PC-3 (cell line): ENCODE results near the gene SLC7A5. TPM values are rescaled to one million over a fixed set of nuclear protein-coding genes. Genes with fewer than 3 reads are reported as not detected.
"Not testable (repeated sequence)": the region's sequence is repeated elsewhere in the genome, so short reads cannot be mapped to it uniquely, and the experiment has no call there.

Experiments
- ATAC-seq: fragments of 200-7000 bp; cut with Tn5 transposase; 2 replicates; pipeline ENCODE4 v1.9.1; 2020; ENCODE audit warnings: mild to moderate bottlenecking, moderate library complexity
- BruUV-seq: library from RNA; stranded (reverse); fragments of 400-500 nt; replicated peaks from 2 replicates; lab custom pipeline; 2021; lab: Mats Ljungman, UMichigan
- CTCF ChIA-PET: fragments of 300-600 bp; sonication (Branson Sonifier 250); formaldehyde crosslinking; loops from one replicate; lab custom pipeline; 2022; ENCODE audit warnings: antibody characterized with exemption; lab: Charles Lee
- POLR2A ChIA-PET: fragments of 300-600 bp; sonication (Branson Sonifier 250); formaldehyde crosslinking; loops from one replicate; lab custom pipeline; 2022; ENCODE audit warnings: antibody characterized with exemption; ENCODE audit not compliant: unreplicated experiment; lab: Charles Lee
- DNase-seq: peaks from one replicate; pipeline ENCODE4 v3.0.0-alpha.2; 2015
- H2AFZ ChIP-seq: fragments of 300-600 bp; sonication (generic); 2 replicates; pipeline ENCODE4 v1.6.0; 2016; ENCODE audit warnings: antibody characterized with exemption, low read length
- H3F3A ChIP-seq: fragments of 300-600 bp; sonication (generic); one replicate; pipeline ENCODE4 v1.6.0; 2017; ENCODE audit warnings: antibody characterized with exemption, low read length, control low read depth, mild to moderate bottlenecking; ENCODE audit not compliant: unreplicated experiment
- H3K27ac ChIP-seq: fragments of 300-600 bp; sonication (generic); 2 replicates; pipeline ENCODE4 v1.5.1; 2016; ENCODE audit warnings: mild to moderate bottlenecking, low read length
- H3K27me3 ChIP-seq: fragments of 300-600 bp; sonication (generic); 2 replicates; pipeline ENCODE4 v1.6.1; 2016; ENCODE audit warnings: low read length, mixed read lengths
- H3K36me3 ChIP-seq: fragments of 300-600 bp; sonication (generic); 2 replicates; pipeline ENCODE4 v1.6.1; 2016; ENCODE audit warnings: low read depth, mixed run types, low read length, mixed read lengths
- H3K4me1 ChIP-seq: fragments of 300-600 bp; sonication (generic); 2 replicates; pipeline ENCODE4 v1.5.1; 2016; ENCODE audit warnings: low read length; ENCODE audit not compliant: insufficient read depth
- H3K4me2 ChIP-seq: fragments of 300-600 bp; sonication (generic); 2 replicates; pipeline ENCODE4 v1.6.0; 2016; ENCODE audit warnings: low read length
- H3K4me3 ChIP-seq: fragments of 300-600 bp; sonication (generic); 2 replicates; pipeline ENCODE4 v1.5.1; 2016; ENCODE audit warnings: mild to moderate bottlenecking, low read length, mixed read lengths
- H3K79me2 ChIP-seq: fragments of 300-600 bp; sonication (generic); 2 replicates; pipeline ENCODE4 v1.6.1; 2017; ENCODE audit warnings: low read length, mixed read lengths
- H3K9ac ChIP-seq: fragments of 300-600 bp; sonication (generic); 2 replicates; pipeline ENCODE4 v1.6.0; 2016; ENCODE audit warnings: mild to moderate bottlenecking, low read length
- H3K9me2 ChIP-seq: fragments of 300-600 bp; sonication (generic); replicated peaks from 2 replicates; pipeline ENCODE4 v1.6.1; 2016; ENCODE audit warnings: mixed run types, low read length, mixed read lengths
- H3K9me3 ChIP-seq: fragments of 300-600 bp; sonication (generic); 2 replicates; pipeline ENCODE4 v1.6.1; 2016; ENCODE audit warnings: low read length, mixed read lengths
- H4K20me1 ChIP-seq: fragments of 300-600 bp; sonication (generic); 2 replicates; pipeline ENCODE4 v1.6.1; 2016; ENCODE audit warnings: low read length, mixed read lengths
- CTCF ChIP-seq: fragments of 300-600 bp; sonication (generic); conservative IDR thresholded peaks from 2 replicates; pipeline ENCODE4 v1.5.1; 2017; ENCODE audit warnings: antibody characterized with exemption, low read depth, mild to moderate bottlenecking, low read length
- EZH2 ChIP-seq: fragments of 300-600 bp; sonication (generic); IDR thresholded peaks from one replicate; pipeline ENCODE4 v1.6.1; 2017; ENCODE audit warnings: antibody characterized with exemption, mild to moderate bottlenecking, low read length; ENCODE audit not compliant: unreplicated experiment
- EZH2phosphoT487 ChIP-seq: fragments of 300-600 bp; sonication (generic); IDR thresholded peaks from 2 replicates; pipeline ENCODE4 v1.6.1; 2018; ENCODE audit warnings: mild to moderate bottlenecking, antibody characterized with exemption, low read length, borderline replicate concordance
- intact Hi-C: fragments of 100-400 bp; cut with micrococcal nuclease; formaldehyde crosslinking; loops from 2 replicates; pipeline ENCODE4 v1.9.0; 2023
- total RNA-seq: library from RNA; depleted of rRNA; stranded (reverse); fragments of >200 nt; gene quantifications from 2 replicates; pipeline ENCODE4 v1.2.3, GENCODE V29; 2014

Gene SLC7A5
- total RNA-seq, 1 experiment from 2014 or later: 93.2 TPM

GRCh38 chr16:87895641-87896141 lies 26.4 kb upstream of the SLC7A5 start:
- no peak for TF ChIP-seq CTCF
- no peak for TF ChIP-seq EZH2
- no peak for TF ChIP-seq EZH2phosphoT487
- Histone ChIP-seq H3K36me3 (no peaks in the 10 kb centered on the region), H3K4me1 (no peaks in the 10 kb centered on the region), H3K9me3 (no peaks in the 10 kb centered on the region), H3K9me2 (no peaks in the 10 kb centered on the region), H3K9ac (no peak overlapping the region), H3K27ac (no peak overlapping the region), H3K79me2 (no peaks in the 10 kb centered on the region), H3K27me3 (no peaks in the 10 kb centered on the region), H4K20me1 (no peaks in the 10 kb centered on the region), H3K4me3 (no peak overlapping the region), H3K4me2 (no peak overlapping the region), H3F3A (no peaks in the 10 kb centered on the region), H2AFZ (no peak overlapping the region)
- ChIA-PET POLR2A (no interaction called here), CTCF (no interaction called here)
- DNase-seq (no peak), ATAC-seq (no peak)
- intact Hi-C loops: no loop called here
- BruUV-seq: no TSS peak

GRCh38 chr16:87894005-87894404 lies 24.7 kb upstream of the SLC7A5 start:
- H3K36me3 ChIP-seq, H2AFZ ChIP-seq, H3F3A ChIP-seq, H4K20me1 ChIP-seq, H3K27me3 ChIP-seq, H3K4me2 ChIP-seq, H3K9ac ChIP-seq, H3K9me3 ChIP-seq, H3K79me2 ChIP-seq, H3K4me3 ChIP-seq, POLR2A ChIA-PET, BruUV-seq, CTCF ChIA-PET, DNase-seq, intact Hi-C loops, H3K4me1 ChIP-seq, ATAC-seq, H3K27ac ChIP-seq, H3K9me2 ChIP-seq: not testable (repeated sequence)

DNA sequence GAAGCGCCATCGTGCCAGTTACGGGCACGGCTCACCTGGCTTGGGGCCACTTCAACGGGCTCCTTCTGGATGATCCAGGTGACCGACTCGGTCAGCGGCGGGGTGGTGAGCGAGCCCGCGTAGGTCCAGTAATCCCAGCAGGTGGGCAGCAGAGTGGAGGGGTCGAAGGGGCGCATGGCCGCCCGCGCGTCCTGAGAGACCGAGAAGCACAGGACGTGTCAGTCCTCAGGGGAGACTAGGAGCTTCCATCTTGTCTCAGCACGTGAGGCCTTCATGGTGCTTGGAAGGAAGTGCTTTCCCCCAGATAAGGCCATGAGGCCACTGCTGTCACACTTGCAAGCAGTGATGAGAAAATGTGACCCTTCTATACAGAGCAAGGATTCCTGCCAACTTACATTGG lies 22.5 kb upstream of the SLC7A5 start:
- CTCF ChIA-PET: no interaction called here
- intact Hi-C loops: no loop called here

More for the DNA sequence above, 22.5 kb upstream of the SLC7A5 start:
- no peak overlapping the region for H3K4me3 ChIP-seq
- no peak overlapping the region for H2AFZ ChIP-seq
- H3F3A ChIP-seq: no peaks in the 10 kb centered on the region
- H3K27ac ChIP-seq: no peak overlapping the region
- no peak overlapping the region for H3K9ac ChIP-seq
- no peaks in the 10 kb centered on the region for H3K27me3 ChIP-seq
- POLR2A ChIA-PET: no interaction called here
- no peaks in the 10 kb centered on the region for H3K79me2 ChIP-seq
- no peak overlapping the region for H3K4me2 ChIP-seq
- no peaks in the 10 kb centered on the region for H3K9me3 ChIP-seq
- BruUV-seq: no TSS peak
- no peaks in the 10 kb centered on the region for H3K9me2 ChIP-seq
- no peak for DNase-seq
- H3K36me3 ChIP-seq: no peaks in the 10 kb centered on the region
- H3K4me1 ChIP-seq: no peaks in the 10 kb centered on the region
- TF ChIP-seq CTCF (no peak), EZH2phosphoT487 (no peak), EZH2 (no peak)
- no peak for ATAC-seq
- H4K20me1 ChIP-seq: no peaks in the 10 kb centered on the region
